Pons (tissue), 1 donor: ENCODE results near the gene TBX6.

Source experiments
- DNase-seq: peaks from one replicate; pipeline ENCODE4 v3.0.0-alpha.2; 2016; ENCODE audit warnings: low spot score

TBX6 gene

GRCh38 chr16:30113711-30114333 is 22.1 kb upstream of the TBX6 start:
- no peak for DNase-seq

- DNase-seq, result no peak
These were observed 21.4 kb upstream of the TBX6 start, which contains the start of gene GDPD3 for GRCh38 chr16:30113031-30113710. GDPD3 (minus strand) TSS chr16:30113537; CDS start chr16:30113478, 59 bp downstream.

- DNase-seq, result no peak
These were observed 20.7 kb upstream of the TBX6 start for GRCh38 chr16:30112197-30113030.

GRCh38 chr16:30110661-30111060 is 18.9 kb upstream of the TBX6 start:
- no peak for DNase-seq

- no peak for DNase-seq
These were observed 16.5 kb upstream of the TBX6 start for GRCh38 chr16:30108059-30108850.

GRCh38 chr16:30104492-30104891 is 12.8 kb upstream of the TBX6 start:
- no peak for DNase-seq

- no peak for DNase-seq
These were observed 12.4 kb upstream of the TBX6 start for GRCh38 chr16:30104090-30104489.

- no peak for DNase-seq
These were observed 5.3 kb upstream of the TBX6 start for GRCh38 chr16:30096862-30097563.

GRCh38 chr16:30096105-30096861 is 4.6 kb upstream of the TBX6 start, which contains the start of gene YPEL3:
YPEL3 (minus strand) TSS chr16:30096213; CDS start chr16:30095482, 731 bp downstream.
- DNase-seq, result peak; percentile 85

GRCh38 chr16:30095166-30096078 is 3.7 kb upstream of the TBX6 start:
- no peak for DNase-seq

GRCh38 chr16:30094541-30095165 is 2.9 kb upstream of the TBX6 start:
- no peak for DNase-seq

- peak; percentile 88 for DNase-seq
These were observed 768 bp upstream of the TBX6 start for GRCh38 chr16:30092373-30093010.

- no peak for DNase-seq
These were observed 953 bp downstream of the TBX6 start for GRCh38 chr16:30090610-30091331.

- DNase-seq, result no peak
These were observed 2.7 kb downstream of the TBX6 start for GRCh38 chr16:30088832-30089624.

- DNase-seq, result no peak
These were observed 3.4 kb downstream of the TBX6 start for GRCh38 chr16:30088237-30088831.

- no peak for DNase-seq
These were observed 4.4 kb downstream of the TBX6 start for GRCh38 chr16:30087181-30087898.
